ENCODE data around the gene SMPD4.
"Not testable (repeated sequence)": the region's sequence is repeated elsewhere in the genome, so short reads cannot be mapped to it uniquely, and the experiment has no call there.

Gene SMPD4

DNA sequence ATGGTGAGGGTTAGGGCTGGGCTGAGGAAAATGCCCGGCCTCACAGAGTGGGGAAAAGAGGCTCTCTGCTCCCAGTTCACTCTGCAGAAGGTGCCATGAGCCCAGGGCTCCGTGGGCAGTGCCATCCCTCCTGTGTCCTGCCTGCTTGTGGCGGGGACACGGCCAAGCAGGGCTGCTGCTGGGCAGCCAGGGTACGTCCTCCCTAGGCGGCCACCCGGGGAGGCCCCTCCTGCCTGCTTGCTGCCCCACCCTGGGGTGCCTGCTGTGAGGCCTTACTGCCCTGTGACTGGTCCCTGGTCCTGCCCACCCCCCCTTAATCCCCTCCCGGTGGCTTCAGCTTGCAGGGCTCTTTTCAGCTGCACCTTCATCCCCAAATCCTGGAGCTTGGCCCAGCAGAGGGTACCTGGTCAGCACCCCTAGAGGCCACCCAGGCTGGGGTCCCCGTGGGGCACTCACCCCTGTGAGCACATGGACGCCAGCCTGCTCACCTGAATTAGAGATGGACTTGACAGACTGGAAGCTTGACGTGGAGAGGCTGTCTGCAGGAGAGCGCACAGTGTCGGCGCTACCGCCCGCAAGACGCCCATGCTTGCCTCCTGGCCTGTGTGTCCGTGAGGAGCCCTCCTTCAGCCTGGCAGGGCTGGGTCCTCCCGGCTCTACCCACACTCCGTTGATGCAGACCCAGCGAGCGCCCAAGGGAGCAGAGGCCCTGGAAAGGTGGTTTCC lies 39.6 kb downstream of the SMPD4 start:
- H3K9me3 Mint-ChIP-seq; H3K36me3 Mint-ChIP-seq (ENCODE audit: low read depth); H3K4me1 Mint-ChIP-seq (ENCODE audit: low read depth); H3K27ac Mint-ChIP-seq; H3K27me3 Mint-ChIP-seq (ENCODE audit: low read depth); H3K4me3 Mint-ChIP-seq: not testable (repeated sequence)

DNA sequence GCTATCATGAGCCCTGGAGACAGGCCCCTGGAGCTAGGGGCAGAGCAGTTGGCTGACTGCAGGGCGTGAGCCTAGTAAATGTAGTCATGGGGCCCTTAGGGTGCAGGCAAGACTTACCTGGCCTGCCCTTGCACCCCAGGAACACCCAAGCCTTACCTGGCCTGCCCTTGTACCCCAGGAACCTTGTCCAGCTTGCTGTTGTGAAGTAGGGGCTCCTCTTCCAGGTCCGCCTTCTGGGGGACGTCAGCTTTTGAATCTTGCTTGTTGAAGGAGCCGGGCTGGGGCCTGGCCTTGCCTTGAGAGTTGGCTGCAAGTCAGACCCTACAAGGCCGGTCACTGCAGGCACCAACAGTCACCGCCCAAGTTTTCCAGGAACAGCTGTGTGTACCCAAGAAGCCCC lies 40.4 kb downstream of the SMPD4 start:
- H3K9me3 Mint-ChIP-seq; H3K27me3 Mint-ChIP-seq (ENCODE audit: low read depth); H3K27ac Mint-ChIP-seq; H3K4me1 Mint-ChIP-seq (ENCODE audit: low read depth); H3K36me3 Mint-ChIP-seq (ENCODE audit: low read depth); H3K4me3 Mint-ChIP-seq: not testable (repeated sequence)

DNA sequence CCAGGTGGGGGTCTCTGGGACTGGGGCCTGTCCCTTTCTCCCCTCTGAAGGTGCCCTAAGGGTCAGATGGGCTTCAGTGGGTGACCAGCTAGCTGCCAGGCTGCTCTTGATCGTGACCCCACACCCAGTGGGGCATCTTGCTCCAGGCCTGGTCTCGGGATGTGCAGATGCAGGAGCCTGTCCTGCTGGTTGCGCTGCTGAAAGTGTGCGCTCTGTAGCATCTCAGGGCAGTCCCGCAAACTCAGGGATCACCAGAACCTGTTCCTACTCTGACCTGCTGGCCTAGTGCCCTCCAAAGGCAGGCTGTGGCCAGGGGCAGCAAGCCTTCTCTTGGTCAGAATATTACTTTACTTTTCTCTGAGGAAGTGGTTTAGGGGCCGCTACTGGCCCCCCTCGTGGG lies 40.9 kb downstream of the SMPD4 start:
- H3K4me3 Mint-ChIP-seq; H3K27ac Mint-ChIP-seq; H3K4me1 Mint-ChIP-seq (ENCODE audit: low read depth); H3K9me3 Mint-ChIP-seq; H3K27me3 Mint-ChIP-seq (ENCODE audit: low read depth); H3K36me3 Mint-ChIP-seq (ENCODE audit: low read depth): not testable (repeated sequence)

DNA sequence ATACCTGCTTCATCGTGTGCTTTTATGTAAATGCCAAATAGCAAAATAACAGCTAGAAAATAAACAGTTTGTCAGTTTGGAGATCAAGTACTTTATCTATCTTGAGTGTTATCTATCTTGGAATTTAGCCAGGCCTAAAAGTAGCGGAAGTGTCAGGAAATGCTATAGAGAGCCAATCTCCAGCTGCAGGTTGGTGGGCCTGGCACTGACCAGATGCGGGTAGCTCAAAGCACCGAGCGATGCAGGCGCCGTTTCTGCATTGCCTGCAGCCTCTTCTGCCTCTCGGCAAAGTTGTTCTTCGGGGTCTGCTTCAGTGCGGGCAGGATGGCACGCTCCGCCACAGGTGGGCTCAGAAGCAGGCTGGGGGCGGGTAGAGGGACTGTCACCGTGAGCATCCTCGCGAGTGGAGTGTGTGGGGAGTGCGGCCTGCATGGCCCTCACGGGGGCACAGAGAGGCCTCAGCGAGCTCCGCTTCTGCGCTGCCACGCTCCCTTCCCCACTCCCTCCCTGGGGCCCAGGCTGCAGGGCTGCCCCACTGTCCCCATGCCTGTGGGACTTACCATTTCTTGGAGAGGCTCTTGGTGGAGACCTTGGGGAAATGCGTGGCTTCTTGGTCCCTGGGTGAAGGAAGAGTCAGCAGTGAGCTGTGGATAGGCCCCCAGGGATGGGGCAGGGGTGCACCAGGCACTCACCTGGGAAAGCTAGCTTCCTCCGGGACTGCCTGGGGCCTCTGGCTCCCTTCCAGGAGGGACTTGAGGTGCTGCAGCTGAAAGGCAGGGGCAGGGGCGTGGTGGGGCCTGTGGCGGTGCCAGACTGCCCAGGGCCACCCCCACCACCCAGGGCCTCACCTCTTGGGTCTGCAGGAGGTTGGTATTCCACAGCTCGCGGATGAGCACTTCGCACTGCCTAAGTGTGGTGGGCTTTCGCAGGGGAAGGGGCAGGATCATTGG lies 41.8 kb downstream of the SMPD4 start:
- not testable (repeated sequence) for H3K4me3 Mint-ChIP-seq; H3K27ac Mint-ChIP-seq; H3K9me3 Mint-ChIP-seq; H3K27me3 Mint-ChIP-seq (ENCODE audit: low read depth); H3K36me3 Mint-ChIP-seq (ENCODE audit: low read depth); H3K4me1 Mint-ChIP-seq (ENCODE audit: low read depth)

DNA sequence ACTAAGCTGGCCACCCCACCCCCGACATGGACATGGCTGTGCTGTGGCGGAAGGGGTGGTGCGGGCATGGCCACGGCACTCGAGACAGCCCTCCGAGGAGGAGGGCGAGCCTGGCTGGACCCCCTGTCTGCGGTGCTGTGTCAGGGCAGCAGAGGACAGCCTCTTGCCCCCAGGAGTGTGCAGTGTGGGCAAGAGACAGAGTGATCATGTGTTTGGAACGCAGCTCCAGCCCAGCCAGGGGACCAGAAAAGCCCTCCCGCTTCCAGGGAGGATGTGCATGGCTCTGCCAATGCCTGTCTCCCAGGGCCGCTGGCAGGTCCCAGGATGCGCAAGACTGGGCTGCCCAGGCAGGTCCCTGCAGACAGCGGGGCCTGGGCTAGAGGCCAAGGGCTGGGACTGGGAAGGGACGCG lies 42.6 kb downstream of the SMPD4 start:
- H3K27ac Mint-ChIP-seq, H3K9me3 Mint-ChIP-seq, H3K4me3 Mint-ChIP-seq: not testable (repeated sequence)

DNA sequence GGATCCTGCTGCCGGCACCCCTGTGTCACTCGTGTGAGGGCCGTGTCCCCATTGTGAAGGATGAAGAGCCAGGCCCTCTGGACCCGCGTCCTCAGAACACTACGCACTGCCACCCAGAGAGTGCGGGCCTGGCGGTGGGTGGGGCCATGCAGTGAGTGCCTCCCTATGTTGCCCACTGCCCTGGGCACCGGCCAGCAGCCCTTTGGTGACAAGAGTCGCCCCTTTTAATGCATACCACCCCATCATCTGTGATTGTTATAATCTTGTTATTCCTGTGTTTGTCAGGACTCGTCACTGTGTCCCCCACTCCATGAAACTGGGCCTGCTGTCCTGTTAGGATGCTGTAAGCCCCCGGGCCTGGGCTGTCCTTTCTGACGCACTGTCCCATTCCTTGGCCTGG lies 43.1 kb downstream of the SMPD4 start:
- H3K36me3 Mint-ChIP-seq (ENCODE audit: low read depth); H3K27me3 Mint-ChIP-seq (ENCODE audit: low read depth): not testable (repeated sequence)

More for the DNA sequence above, 42.6 kb downstream of the SMPD4 start:
- H3K27me3 Mint-ChIP-seq (ENCODE audit: low read depth); H3K36me3 Mint-ChIP-seq (ENCODE audit: low read depth); H3K4me1 Mint-ChIP-seq (ENCODE audit: low read depth): not testable (repeated sequence)

DNA sequence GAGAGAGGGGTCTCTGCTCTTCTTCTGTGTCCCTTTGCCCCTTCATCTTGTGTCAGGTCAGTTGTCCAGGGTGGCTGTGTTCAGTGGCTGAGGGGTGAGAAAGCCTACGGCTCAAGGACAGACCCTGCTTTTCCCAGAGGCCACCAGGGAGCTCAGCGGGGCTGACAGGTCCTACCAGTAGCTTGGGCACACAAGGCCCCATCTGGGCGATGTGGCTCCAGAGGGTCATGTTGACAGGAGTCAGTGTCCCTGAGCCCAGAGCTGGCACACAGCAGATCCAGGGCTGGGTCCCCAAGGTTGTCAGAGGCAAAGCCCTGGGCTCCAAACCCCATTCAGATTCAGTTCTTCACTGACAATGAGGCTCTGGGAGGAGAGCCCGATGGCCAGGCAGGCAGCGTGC lies 44.3 kb downstream of the SMPD4 start:
- not testable (repeated sequence) for H3K27ac Mint-ChIP-seq; H3K27me3 Mint-ChIP-seq (ENCODE audit: low read depth); H3K4me3 Mint-ChIP-seq; H3K9me3 Mint-ChIP-seq; H3K36me3 Mint-ChIP-seq (ENCODE audit: low read depth); H3K4me1 Mint-ChIP-seq (ENCODE audit: low read depth)

More for the DNA sequence above, 43.1 kb downstream of the SMPD4 start:
- not testable (repeated sequence) for H3K27ac Mint-ChIP-seq; H3K9me3 Mint-ChIP-seq; H3K4me1 Mint-ChIP-seq (ENCODE audit: low read depth); H3K4me3 Mint-ChIP-seq

DNA sequence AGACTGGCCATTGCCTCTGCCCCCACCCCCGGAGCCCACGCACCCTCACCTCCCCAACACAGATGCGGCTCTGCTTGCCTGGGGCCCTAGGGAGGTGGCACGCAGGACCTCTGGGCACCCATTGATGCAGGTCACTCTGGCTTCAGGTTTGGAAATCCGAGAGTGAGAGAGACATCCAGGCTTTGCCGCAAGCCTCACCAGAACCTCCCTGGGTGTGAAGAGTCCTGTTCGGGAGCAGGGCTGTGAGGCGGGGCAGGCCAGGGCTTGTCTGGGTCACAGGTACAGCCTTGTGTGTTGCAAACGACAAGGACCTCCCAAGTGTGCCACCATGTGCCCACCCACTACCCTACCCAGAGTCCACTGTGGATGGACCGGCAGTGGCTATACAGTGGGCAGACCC lies 44.9 kb downstream of the SMPD4 start:
- not testable (repeated sequence) for H3K36me3 Mint-ChIP-seq (ENCODE audit: low read depth)

DNA sequence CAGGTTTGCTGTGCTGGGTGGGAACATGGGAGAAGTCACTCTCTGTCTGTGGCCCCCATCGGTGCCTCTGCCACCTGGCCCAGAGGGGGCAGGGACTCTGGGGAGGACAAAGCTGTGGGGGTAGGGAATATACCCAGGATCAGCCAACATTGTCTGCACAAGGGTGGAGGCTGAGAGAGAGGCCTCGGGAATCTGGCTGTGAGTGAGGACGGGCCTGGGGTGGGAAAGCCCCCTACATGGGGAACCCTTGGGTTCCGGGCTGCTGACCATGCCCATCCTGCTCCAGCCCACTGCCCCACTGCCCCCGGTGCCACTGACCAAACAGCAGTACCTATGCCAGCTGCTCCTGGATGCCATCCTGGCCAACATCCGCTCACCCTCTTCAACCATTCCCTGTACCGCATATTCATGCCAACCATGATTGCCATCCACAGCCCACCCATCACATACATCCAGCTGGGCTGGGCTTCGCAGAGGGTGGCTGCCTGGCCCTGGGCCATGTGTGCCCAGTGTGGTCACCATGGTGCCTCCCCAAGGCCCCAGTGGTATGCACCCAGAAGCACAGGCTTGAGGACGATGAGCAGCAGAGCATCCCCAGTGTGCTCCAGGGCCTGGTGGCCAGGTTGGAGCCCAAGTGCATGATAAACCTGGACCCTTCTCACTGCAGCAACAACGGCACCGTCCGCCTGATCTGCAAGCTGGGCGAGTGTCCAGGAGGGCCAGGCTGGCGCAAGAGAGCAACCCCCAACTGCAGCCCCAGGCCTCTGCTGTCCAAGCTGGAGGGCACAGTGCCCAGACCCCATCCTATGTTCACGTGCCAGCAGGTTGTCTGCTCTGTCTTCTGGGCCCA lies 45.5 kb downstream of the SMPD4 start:
- Mint-ChIP-seq H3K27ac (no peak overlapping the region), H3K36me3 (ENCODE audit: low read depth) (no peaks in the 10 kb centered on the region), H3K27me3 (ENCODE audit: low read depth) (no peaks in the 10 kb centered on the region), H3K9me3 (no peaks in the 10 kb centered on the region), H3K4me3 (no peak overlapping the region), H3K4me1 (ENCODE audit: low read depth) (no peaks in the 10 kb centered on the region)

More for the DNA sequence above, 44.9 kb downstream of the SMPD4 start:
- not testable (repeated sequence) for H3K27ac Mint-ChIP-seq; H3K27me3 Mint-ChIP-seq (ENCODE audit: low read depth); H3K4me1 Mint-ChIP-seq (ENCODE audit: low read depth); H3K9me3 Mint-ChIP-seq; H3K4me3 Mint-ChIP-seq

DNA sequence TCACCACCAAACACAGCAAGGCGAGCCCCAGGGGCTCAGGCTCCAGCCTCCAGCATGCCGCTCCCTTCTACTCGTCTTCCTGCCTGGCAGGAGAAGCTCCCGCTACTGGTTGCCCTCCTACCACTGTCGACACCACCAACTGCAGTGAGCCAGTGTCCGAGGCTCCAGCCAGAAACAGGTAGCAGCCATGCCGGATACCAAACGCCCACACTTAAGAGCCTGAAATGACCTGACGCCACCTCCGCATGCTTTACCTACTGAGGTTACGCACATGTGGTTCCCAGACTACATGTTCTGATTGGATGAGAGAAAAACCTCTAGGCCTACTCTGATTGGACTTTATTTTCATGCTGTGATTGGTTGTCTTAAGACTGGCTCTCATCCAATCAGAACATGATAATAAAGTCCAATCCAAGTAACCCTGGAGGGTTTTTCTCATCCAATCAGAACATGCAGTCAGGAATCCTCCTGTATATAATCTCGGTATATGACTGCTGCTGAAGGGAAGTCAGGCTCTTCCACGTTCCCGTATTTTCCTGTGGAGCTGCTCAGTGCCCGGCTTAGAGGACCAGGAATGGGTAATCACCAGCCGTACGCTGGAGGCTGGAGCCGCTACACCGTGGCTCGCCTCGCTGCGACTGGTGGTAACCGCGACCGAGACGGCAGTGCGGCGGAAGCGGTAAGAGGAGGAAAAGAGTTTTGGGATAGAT lies 52.1 kb downstream of the SMPD4 start, which contains the start of gene POTEF:
Gene POTEF (minus strand): TSS at position 103 of the 710 bp plus-strand sequence. CDS start 8,707 bp downstream, outside the sequence.
- H3K4me1 Mint-ChIP-seq (ENCODE audit: low read depth); H3K27ac Mint-ChIP-seq; H3K4me3 Mint-ChIP-seq; H3K27me3 Mint-ChIP-seq (ENCODE audit: low read depth); H3K9me3 Mint-ChIP-seq; H3K36me3 Mint-ChIP-seq (ENCODE audit: low read depth): not testable (repeated sequence)

DNA sequence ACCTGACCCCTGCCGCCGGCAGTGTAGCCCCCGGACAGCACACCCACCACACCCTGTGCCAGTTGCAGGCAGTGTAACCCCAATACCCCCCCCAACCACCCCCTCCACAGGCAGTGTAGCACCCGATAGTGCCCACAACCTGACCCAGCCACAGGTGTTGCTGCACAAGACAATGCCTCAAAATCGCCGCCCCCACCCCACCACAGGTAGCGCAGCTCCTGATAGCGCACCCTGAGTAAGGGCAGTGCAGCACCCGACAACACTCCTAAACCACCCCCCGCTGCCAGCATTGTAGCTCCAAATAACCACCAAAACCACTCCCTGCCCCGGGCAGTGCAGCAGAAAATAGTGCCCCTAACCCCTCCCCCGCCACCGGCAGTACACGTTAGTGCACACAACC lies 52.9 kb downstream of the SMPD4 start:
- H3K36me3 Mint-ChIP-seq (ENCODE audit: low read depth); H3K9me3 Mint-ChIP-seq; H3K4me3 Mint-ChIP-seq; H3K27me3 Mint-ChIP-seq (ENCODE audit: low read depth); H3K4me1 Mint-ChIP-seq (ENCODE audit: low read depth); H3K27ac Mint-ChIP-seq: not testable (repeated sequence)

DNA sequence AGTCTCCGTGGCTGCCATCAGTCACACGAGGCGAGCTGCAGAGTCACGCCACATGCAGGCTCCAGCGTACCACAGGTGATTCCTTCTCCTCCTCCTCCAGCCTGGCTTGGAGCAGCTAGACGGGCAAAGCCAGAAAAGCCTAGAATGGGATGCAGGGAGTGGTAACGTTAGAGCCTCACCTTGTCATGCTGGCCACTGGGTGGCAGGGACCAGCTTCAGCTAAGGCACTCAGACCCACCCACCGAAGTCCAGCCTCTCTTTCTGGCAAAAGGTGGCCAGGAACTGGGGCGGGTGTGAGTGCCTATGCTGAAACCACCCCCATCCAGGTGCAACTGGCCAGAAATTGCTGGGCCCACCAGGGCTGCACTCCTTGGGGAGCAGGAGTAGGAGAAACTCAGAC lies 53.7 kb downstream of the SMPD4 start:
- H3K27ac Mint-ChIP-seq; H3K4me3 Mint-ChIP-seq; H3K9me3 Mint-ChIP-seq; H3K36me3 Mint-ChIP-seq (ENCODE audit: low read depth); H3K27me3 Mint-ChIP-seq (ENCODE audit: low read depth); H3K4me1 Mint-ChIP-seq (ENCODE audit: low read depth): not testable (repeated sequence)

DNA sequence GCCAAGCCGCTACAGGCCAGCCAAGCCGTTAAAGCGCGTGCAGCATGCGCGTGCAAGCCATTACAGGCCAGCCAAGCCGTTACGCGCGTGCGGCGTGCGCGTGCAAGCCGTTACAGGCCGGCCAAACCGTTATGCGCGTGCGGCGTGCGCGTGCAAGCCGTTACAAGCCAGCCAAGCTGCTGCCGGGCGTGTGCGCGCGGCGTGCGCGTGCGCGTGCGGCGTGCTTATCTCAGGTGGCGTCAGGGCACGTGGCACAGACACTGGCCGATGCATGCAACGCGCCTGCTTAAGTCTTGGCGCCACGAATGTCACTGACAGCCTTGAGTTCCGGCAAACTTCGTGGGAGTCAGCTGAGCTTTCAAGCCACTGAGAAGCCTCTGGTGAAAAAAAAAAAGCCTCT lies 60.5 kb downstream of the SMPD4 start:
- not testable (repeated sequence) for H3K27me3 Mint-ChIP-seq (ENCODE audit: low read depth); H3K4me3 Mint-ChIP-seq; H3K9me3 Mint-ChIP-seq; H3K27ac Mint-ChIP-seq; H3K4me1 Mint-ChIP-seq (ENCODE audit: low read depth); H3K36me3 Mint-ChIP-seq (ENCODE audit: low read depth)

DNA sequence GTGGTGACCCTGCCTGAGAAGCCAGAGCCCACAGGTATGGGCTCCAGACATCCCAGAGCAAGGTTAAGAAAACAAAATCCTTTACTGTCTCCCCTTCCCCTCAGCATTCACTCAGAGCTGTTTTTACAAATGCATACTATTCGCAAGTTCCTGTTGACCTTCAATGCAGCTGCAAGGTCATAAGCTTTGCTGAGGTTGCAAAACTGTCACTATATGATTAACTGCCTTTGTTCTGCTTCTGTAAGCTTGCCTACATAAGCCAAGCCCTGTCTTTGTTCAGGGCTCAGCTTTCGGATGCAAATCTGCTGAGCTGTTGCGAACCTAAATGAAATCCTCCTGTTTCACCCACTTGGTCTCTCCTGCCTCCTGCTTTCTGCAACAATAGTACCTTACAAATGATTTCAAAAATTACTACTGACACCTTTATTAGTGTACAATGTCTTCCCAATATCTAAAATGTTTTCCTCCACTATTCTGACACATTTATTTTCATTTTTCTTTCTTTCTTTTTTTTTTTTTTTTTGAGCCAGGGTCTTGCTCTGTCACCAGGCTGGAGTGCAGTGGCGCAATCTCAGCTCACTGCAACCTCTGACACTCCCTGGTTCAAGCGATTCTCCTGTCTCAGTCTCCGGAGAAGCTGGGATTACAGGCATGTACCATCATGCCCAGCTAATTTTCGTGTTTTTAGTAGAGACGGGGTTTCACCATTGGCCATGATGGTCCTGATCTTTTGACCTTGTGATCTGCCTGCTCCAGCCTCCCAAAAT lies 78.6 kb downstream of the SMPD4 start:
- not testable (repeated sequence) for H3K4me1 Mint-ChIP-seq (ENCODE audit: low read depth); H3K27me3 Mint-ChIP-seq (ENCODE audit: low read depth); H3K9me3 Mint-ChIP-seq; H3K27ac Mint-ChIP-seq; H3K4me3 Mint-ChIP-seq; H3K36me3 Mint-ChIP-seq (ENCODE audit: low read depth)

Data from T-helper 1 cell treated with Interleukin-12 subunit alpha and Interleukin-12 subunit beta and Interleukin-4 antibody, amounts not matched to agents 30 μg/mL and 1 μg/mL, for 36 hours (primary cell).